GM12864 (cell line): ENCODE results near the gene DPM3.

Experiments used
- DNase-seq: peaks from one replicate; pipeline ENCODE4 v3.0.0-alpha.2; 2011; ENCODE audit warnings: low read depth
- H3K4me3 ChIP-seq: 2 replicates; pipeline ENCODE4 v1.5.1; 2011; ENCODE audit warnings: mild to moderate bottlenecking, low read depth, low read length, control low read depth
- TF ChIP-seq, protein P1 (sequence below): IDR thresholded peaks from 2 replicates; pipeline ENCODE4 v1.5.1; 2011; ENCODE audit warnings: low read depth, mild to moderate bottlenecking, moderate library complexity, low read length, control low read depth, inconsistent platforms; ENCODE audit errors: missing control alignments

Gene DPM3

DNA sequence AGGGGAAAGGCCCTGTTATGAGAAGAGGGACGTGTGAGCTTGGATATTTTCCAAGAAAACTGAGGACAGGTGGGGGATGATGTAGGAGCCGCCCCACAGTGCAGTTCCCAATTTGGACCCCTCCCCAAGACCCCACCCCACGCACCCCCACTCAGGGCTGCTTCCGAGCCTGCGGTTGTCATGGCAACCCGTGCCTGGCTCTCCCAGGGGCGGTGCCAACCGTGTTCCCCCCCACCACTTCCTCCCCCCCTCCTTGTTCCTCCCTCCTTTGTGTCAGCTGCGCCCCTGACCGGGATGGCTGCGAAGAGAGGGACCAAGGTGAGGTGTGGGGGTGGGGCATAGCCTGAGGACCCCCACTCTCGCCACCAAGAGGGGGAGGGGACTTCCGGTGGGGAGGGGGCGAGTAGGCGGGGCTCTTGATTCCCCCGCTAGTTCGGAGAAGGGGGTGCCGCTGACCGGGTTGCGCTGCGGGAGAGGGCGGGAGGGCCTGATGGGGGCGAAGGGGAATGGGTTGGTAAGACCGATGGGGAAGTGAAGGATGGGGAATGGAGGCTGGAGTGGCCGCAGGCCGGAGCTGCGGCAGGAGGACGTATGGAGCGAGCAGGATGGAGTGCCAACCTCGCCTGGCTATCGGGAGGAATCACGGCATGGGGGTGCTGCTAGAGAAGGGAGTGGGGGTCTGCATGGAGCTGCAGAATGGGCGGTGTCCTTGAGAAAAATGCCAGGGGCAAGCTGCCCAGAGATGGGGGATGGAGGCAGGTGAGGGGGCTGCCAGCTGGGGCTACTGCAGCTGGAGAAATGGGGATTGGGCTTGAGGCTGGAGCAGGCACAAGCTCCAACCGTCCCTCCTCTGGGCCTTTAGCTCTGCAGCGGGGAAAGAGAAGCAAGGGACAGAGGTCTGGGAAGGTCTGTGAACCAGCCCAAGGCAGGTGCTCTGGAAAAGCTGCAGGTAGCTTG lies 34.3 kb upstream of the DPM3 start:
- no peak for DNase-seq
- H3K4me3 ChIP-seq = peak overlapping the region; percentile 39
- TF ChIP-seq, protein P1, sequence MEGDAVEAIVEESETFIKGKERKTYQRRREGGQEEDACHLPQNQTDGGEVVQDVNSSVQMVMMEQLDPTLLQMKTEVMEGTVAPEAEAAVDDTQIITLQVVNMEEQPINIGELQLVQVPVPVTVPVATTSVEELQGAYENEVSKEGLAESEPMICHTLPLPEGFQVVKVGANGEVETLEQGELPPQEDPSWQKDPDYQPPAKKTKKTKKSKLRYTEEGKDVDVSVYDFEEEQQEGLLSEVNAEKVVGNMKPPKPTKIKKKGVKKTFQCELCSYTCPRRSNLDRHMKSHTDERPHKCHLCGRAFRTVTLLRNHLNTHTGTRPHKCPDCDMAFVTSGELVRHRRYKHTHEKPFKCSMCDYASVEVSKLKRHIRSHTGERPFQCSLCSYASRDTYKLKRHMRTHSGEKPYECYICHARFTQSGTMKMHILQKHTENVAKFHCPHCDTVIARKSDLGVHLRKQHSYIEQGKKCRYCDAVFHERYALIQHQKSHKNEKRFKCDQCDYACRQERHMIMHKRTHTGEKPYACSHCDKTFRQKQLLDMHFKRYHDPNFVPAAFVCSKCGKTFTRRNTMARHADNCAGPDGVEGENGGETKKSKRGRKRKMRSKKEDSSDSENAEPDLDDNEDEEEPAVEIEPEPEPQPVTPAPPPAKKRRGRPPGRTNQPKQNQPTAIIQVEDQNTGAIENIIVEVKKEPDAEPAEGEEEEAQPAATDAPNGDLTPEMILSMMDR = no peak

DNA sequence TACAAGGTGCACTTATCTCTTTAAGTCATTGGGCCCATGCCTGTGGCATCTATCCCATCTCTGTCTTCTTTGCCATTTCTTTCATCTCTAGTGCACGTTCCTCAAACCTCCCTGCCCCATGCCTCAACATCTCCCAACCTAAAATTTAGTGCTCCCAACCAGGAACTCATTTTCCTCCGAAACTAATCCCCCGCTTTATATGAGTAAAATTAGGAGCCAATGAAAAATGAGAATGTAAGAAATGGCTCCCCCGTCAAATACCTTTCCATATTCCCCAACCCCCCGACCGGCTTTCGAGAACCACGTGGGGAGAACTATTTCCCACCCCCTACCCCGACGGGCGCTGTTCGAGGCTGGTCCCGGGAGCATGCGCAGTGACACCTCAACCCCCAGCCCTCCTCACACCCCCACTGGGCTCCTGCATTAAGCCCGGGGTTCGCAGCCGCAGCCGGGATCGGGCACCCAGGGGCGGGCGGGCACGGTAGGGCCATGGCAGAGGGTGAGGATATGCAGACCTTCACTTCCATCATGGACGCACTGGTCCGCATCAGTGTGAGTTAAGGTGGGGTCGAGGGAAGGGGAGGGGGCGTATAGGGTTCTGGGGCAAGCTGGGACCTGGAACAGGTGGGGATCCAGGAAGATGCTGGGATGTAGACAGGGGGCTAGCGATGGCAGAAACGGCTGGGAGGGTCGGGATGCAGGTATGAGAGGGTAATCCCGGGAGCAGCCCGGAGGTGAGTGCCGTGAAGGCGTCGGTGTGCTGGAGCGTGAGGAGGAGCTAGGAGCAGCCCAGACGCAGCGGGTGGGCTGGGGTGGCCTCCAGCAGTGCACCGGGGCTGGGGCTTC lies 33.4 kb upstream of the DPM3 start, which contains the start of gene TRIM46:
TRIM46 (plus strand) TSS at position 372 of the 846 bp plus-strand sequence; CDS start at position 490, 118 bp downstream.
- H3K4me3 ChIP-seq = peak within 1 kb of the TSS; percentile 97
- TF ChIP-seq, protein P1 = no peak
- no peak for DNase-seq

DNA sequence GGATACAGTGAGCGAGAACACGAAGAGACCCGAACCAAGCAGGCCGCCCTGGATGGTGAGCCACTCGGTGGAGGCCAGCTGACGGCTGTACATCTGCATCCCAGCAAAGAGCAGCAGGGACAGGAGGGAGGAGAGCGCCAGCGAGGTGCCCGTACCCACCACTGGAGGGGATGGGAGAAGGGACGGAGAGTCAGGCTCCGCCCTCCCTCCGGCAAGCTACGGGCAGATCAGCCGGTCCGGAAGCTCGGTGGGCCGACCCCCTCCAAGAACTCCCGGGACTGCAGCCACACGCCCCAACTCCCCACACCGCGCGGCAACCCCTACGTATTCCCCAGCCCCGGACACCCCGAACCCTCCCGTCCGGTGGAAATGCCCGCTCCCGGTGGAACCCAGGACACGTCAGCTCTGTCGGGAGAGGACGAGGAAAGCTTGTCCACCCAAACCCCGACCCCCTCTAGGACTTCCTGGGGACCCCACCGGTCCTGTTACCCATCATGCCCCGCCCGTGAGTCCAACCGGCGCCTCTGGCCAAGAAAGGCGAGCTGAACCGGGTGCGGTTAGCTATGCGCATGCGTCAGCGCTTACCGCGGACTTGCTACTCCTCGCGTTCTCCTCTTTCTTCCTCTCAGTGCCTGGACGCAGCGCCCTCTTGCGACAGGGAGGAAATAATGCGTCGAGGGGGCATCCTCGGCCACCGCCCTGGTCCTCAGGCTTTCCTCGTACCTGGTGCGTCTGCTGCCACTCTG lies 32.6 kb upstream of the DPM3 start, which contains the start of gene KRTCAP2:
KRTCAP2 (minus strand) TSS at position 573 of the 746 bp plus-strand sequence; CDS start at position 493, 80 bp downstream.
- peak within 1 kb of the TSS; percentile 97 for H3K4me3 ChIP-seq
- peak; percentile 92 for DNase-seq
- TF ChIP-seq, protein P1 = peak; percentile 96

DNA sequence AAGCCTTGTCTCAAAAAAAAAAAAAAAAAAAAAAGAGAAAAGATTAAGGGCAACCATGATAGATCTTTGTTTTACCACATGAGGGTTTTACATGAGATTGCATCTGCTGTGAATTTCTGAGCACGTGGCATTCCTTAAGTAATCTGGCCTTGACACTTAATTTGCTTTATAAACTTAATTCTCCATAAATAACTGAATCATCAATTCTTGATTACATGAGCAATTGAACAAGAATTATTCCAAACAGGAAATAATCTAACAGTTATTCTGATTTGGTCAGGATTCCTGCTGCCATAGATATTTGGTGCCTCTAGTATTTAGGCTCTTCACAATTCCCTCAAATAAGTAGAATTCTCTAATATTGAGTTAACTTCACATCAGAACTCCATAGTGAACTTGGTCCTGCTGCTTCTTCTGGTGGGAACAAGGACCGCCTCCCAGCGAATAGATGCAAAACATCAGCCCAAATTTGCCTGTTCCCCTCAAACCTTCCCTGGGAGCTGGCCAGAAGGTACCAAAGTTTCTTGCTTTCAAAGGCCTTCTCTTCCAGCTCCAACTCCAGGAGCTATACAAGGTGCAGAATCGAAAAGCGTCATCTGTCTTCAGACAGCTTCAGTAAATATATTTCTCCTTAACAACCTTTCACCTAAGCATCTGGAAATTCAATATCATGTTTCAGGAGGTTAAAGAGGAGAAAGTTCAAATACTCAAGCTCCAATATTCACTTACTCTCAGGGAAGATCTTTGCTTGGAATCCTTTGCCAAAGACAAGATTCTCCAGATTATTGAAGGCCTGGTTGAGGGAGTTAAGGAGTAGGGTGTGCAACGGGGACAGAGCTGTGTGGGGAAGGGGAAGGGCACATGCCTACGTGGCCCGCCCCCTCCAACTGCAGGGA lies 31.8 kb upstream of the DPM3 start:
- TF ChIP-seq, protein P1 = no peak
- no peak for DNase-seq
- peak overlapping the region; percentile 97 for H3K4me3 ChIP-seq

DNA sequence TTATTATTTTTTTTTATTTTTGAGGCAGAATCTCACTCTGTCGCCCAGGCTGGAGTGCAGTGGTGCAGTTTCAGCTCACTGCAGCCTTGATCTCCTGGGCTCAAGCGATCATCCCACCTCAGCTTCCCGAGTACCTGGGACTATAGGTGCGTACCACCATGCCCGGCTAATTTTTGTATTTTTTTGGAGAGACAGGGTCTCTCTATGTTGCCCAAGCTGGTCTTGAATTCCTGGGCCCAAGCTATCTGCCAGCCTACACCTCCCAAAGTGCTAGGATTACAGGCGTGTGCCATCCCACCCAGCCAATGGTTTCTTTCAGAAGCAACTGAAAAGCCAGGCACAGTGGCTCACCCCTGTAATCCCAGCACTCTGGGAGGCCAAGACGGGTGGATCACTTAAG lies 30.5 kb upstream of the DPM3 start:
- no peak overlapping the region for H3K4me3 ChIP-seq
- no peak for DNase-seq
- TF ChIP-seq, protein P1 = no peak
